HG03095 (cell line): Measurements from ENCODE around the gene F7.

ENCODE experiments used
- ATAC-seq: cut with Tn5 transposase; IDR thresholded peaks from one replicate; pipeline ENCODE4 v1.9.1; 2021; ENCODE audit warnings: moderate library complexity; ENCODE audit not compliant: unreplicated experiment

The F7 gene

DNA sequence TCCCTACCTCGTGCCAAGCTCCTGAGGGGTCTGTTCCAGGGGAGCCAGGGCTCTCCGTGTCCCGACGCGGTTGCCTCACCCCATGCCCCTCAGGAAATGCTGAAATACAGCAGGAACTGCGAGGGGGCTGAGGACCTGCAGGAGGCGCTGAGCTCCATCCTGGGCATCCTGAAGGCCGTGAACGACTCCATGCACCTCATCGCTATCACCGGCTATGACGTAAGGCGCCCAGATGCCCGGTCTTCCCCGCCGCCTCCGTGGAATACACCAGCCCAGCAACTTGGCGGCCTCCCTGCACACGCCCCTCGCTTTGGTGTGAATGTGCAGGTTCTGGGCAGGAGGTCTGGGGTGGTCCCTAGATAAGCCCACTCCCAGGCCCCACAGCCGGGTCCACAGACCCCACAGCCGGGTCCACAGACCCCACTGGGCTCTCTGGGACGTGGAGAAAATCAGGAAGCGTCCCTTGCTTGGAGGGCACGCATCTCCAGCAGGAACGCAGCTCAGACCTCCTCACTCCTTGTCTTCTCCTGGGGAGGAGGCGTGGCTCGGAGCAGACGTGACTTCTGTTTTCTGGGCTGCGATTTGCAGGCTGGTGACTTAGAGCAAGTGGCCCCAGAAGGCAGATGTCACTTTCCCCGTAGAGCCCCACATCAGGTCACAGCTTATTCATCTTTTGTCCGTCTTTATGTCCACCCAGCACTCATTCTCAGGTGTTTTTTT lies 19.4 kb upstream of the F7 start:
- ATAC-seq, result no peak

GRCh38 chr13:113086991-113087922 lies 18.3 kb upstream of the F7 start:
- no peak for ATAC-seq

DNA sequence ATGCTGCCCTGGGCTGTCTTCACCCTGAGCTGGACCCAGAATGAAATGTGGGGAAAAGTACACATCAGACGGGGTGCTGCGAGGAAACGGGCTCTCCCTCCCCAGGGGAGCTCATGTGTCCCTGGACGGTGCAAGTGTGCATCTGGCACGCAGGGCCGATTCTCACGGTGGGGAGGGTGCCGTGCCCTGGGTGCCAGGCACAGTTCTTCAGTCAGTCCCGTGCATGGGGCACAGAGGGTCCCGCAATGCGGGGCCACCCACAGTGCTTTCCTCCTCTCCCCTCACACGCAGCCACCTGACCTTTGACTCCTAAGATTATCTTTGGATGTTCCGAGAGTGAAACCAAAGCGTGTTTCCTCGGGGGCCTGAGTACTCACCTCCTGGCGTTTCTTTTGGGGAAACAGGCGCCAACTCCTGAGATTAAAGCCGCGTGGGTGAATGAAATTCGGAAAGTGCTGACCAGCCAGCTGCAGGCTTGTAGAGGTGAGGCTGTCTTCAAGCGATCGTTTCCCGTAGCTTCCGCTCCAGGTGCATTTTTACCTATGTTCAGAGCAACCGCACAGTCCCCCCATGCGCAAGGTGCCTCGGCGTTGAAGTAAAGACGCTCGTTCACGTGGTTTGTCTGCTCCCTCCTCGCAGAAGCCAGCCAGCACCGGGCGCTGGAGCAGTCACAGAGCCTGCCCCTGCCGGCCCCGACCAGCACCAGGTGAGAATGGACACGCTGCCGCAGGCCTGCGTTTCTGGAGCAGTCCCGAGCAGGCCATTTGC lies 17.5 kb upstream of the F7 start:
- ATAC-seq, result no peak

DNA sequence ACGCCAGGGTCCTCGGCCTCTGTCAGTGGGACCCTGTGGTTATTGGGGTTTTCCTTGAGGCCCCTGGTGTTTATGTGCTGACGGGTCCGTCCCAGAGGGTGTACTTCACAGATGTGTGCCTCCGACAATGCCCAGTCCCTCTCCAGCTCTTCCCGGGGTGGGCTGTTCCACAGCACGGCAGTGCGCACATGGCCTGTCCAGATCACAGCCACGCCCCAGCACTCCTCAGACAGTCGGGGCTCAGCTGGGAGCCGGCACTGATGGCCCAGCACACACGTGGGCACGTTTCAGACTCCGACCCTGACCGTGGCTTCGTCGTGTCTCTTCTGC lies 16.9 kb upstream of the F7 start:
- no peak for ATAC-seq

DNA sequence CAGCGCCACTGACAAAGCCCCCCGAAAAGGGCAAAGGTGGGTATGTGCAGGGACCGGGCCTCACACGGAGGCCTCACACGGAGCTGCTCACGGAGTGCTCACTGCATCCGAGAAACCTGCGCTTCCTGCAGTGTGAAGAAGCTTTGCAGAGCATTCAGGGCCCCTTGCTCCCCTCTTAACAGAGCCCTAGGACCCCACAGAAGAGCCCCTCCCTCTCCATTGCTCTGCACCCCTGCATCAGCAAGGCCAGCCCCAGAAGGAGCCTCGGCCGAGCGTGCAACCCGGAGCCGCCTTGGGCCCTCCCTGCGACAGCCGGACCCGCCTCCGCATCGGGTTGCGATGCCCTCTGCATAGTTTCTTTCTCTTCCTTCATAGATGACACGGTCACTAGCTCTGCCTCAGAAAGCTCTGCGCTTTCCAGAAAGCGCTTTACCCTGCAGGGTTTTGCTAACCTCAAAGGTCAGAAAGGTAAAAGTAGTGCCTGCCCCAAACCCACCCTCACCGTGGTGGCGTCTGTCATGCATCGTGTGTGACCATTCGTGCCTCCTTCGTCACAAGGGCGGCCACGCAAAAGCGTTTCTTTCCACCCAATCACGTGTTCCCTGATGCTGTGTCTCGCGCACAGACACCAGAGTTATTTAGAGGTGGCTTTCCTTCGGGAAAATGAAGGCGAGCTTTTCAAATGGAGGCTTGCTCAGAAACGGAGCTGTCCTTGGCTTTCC lies 15.7 kb upstream of the F7 start:
- no peak for ATAC-seq

DNA sequence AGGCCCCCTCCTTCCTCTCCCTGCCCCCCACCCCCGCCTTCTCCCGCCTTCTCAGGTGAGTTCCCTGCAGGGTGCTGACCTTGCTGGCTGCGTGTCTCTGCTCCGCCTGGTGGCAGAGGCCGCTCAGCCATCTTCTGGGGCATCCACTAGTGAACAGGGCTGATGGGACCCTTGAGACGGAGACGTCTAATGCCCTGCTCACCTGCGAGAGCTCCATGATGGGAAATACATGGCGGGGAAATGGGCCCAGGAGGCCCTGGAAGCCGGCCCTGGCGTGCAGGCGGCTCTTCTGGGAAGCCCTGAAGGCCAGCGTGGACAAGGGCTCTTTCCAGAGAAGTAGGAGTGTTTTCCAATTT lies 15.2 kb upstream of the F7 start:
- ATAC-seq, result no peak

DNA sequence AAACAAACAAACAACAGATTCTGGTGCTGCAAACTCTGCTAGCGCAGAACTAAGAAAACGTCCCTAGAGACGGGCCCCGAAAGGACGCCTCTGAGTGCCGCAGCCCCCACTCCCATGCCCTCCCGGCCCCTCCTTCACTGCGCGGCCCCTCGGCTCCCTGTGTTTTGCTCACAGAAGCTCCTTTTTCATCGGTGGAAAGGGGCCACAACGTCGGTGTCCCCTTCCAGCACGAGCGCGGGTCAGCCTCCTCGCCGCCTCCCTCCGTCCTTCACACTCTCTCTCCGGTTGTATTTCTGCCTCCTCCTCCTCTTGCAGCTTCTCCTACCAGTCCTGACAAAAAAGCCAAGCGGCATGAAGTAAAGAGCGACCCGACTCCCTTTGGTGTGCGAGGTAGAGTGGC lies 14.8 kb upstream of the F7 start:
- ATAC-seq, result no peak

DNA sequence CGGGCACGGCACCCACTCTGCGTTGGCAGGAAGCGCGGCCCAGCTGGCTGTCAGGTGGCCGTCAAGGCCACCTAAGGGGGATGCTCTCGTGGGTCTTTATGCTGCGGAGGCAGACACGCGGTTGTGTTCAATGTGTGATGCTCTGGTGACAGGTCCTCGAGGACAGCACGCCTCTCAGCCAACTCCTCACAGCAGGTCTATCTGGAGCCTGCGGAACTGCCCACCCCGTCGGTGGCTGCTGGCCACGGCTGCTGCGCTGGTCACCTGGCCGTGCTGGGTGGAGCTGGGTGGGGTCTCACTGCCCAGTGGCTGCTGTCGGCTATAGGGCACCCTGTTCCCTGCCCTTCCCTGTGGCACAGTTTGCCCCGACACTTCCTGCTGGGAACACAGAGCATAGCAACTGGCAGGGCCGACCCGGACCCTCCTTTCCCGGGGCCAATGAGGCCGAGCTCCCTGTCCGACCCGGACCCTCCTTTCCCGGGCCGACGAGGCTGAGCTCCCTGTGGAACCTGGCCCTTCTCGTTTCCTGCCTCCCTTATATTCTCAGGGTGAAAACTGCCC lies 14.3 kb upstream of the F7 start:
- ATAC-seq, result no peak

DNA sequence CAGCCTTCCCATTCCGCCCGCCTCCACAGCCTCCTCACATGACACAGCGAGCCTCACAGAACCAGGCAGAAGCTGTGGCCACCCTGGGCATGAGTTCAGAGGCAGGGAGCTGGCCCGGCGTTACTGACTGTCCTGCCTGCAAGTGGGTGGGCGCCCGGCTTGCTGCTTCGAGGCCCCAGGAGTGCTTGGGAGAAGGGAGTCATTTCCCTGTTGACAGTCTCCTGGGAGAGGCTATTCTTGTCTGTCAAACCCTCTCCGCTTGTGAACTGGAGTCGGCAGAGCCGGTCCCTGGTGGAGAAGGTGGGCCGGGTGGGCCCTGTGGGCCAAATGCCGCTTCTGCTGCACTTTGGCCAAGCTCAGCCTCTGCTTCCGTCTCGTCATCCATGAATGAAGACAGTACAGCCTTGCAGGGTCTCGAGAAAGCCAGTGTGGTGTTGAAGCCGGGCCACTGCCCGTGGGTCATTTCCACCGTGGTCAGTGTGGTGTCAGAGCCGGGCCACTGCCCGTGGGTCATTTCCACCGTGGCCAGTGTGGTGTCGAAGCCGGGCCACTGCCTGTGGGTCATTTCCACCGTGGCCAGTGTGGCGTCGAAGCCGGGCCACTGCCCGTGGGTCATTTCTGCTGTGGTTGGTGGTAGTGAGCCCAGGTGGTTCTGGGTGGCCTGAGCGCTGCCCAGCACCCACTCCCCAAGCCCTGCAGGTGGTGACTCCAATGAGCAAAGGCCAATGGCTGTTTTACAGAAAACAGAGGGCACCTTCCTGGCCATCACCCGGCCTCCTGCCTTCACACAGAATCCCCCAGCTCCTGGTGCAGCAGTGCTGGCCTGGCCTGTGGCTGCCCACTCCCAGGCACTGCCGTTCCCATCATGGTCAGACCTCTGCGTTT lies 13.5 kb upstream of the F7 start:
- ATAC-seq, result no peak

DNA sequence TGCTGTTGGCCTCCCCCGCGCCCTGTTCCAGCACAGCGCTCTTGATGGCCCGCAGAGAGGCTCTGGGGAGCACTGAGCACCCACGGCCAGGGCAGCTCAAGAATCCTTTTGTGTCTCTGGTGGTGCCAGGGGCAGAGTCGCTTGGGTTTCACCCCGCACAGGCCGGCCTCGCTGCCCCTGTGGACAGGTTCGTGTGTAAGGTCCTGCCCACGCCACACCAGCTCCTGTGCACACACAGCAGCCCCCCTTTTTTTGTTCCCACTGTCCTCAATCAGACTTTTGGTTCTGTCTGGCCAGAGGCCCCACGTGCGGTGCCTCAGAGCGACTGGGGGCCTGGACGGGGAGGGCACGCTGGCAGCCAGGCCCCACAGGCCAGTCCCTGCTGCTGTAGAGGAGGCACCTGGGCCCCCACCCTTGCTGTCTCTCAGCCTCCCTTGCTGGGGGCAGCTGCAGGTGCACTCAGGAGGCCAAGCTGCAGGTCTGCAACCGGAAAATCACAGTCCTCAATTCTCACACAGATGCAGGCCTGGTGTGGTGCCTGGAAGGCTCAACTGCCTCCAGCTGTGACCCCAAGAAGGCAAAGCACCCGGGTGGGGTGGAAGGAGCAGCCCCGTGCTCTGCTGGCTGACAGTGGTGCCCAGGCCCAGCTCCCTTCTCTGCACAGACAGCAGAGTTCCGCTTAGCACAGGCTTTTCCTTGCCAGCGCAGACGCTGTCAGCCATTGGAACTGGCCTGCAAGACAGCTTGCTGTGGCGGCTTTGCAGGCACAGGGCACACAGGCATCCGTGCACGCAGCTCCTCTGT lies 12.6 kb upstream of the F7 start:
- no peak for ATAC-seq

GRCh38 chr13:113093580-113094409 lies 11.8 kb upstream of the F7 start:
- no peak for ATAC-seq

DNA sequence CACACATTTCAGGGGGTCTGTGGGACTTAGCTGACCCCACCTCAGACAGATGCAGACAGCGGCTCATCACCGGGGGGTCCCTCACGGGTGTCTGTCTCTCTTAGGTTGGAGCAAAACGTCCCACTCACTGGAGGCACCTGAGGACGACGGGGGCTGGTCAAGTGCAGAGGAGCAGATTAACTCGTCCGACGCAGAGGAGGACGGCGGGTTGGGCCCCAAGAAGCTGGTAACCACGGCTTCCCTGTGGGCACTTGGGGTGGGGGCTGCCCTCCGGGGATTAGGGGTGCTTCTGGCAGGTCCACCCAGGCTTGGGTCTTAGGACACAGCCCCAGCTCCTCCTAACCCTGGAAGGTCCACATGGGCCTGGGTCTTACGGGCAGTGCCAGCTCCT lies 11.2 kb upstream of the F7 start:
- ATAC-seq, result no peak

DNA sequence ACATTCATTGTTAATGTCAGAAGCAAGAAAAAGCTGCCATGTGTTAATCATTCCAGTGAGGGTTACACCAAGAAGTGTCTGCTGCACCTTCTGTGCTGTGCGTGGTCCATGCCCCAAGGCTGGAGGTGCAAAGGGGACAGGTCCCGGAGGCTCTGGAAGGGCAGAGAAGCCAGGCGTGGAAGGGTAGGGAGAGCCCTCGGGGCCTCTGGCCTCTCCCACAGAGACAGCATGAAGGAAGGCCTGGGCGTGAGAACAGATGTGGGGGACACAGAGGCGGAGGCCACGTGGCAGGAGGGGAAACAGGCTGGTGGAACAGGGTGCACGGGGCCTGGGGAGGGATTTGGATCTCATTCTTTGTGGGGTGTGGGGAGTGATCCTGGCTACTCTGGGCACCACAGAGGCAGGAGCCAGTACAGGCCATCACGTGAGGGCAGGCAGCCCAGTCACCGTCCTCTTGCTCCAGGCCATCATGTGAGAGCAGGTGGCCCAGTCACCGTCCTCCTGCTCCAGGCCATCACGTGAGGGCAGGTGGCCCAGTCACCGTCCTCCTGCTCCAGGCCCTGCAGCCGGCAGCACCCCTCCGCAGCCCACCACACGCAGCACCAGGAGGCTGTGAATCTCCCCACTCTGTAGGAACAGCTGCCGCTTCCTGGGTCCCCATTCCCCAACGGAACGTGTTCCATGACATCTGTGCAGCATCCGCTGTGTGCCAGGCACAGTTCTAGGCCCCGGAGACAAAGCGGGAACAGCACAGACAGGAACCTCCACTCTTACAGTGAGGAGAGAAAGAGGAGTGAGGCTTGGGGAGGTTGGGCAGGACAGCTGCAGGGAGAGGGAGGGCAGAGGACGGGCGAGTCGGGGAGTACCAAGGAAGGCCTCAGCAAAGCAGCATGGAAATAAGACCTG lies 10.2 kb upstream of the F7 start:
- no peak for ATAC-seq

DNA sequence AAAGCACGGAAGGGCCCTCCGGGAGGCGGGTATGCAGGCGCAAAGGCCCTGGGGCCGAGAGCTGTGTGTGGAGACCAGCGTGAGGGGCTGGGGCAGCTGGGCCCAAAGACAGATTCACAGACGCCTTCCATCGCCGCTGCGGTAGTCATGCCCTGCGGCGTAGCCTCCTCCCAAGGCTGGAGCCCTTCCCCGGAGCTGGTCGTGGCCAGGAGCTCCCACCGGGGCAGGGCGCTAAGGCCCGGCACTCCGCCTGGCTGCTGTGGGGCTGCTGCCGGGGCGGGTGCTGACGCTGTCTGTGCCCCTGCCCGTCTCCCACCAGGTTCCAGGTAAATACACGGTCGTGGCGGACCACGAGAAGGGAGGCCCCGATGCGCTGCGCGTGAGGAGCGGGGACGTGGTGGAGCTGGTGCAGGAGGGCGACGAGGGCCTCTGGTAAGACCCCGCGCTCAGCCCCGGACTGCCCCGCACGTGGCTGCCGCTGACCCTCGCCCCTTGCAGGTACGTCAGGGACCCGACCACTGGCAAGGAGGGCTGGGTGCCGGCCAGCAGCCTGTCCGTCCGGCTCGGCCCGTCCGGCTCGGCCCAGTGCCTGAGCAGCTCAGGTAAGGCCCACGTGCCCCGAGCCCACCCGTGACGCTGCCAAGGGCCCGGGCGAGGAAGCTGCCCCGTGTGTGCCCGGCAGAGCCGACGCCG lies 9.4 kb upstream of the F7 start:
- no peak for ATAC-seq

- ATAC-seq, result no peak
These were observed 8.8 kb upstream of the F7 start for GRCh38 chr13:113096745-113097305.

- no peak for ATAC-seq
These were observed 7.9 kb upstream of the F7 start for GRCh38 chr13:113097651-113098050.
